Aortic smooth muscle cell (primary cell): ENCODE results near the gene CCDC39. TPM values are rescaled to one million over a fixed set of nuclear protein-coding genes. Genes with fewer than 3 reads are reported as not detected.

Source experiments
- total RNA-seq: library from RNA; depleted of rRNA; stranded (reverse); fragments of >200 nt; gene quantifications from 2 replicates; pipeline ENCODE4 v1.2.3, GENCODE V29; 2014

Gene CCDC39
- under 0.01 and 0.12 TPM in 2 replicates for total RNA-seq

GRCh38 chr3:180679178-180680096, at the start of gene CCDC39:
TSS of gene CCDC39 (minus strand) at chr3:180679489. CDS start at chr3:180679380, 109 bp downstream.

GRCh38 chr3:180601688-180602666, 77.3 kb downstream of the CCDC39 start, which contains the start of gene TTC14:
TSS of gene TTC14 (plus strand) at chr3:180602163. CDS start at chr3:180602262, 99 bp downstream.

Other genes starting within 250 kb of the CCDC39 start
- 23.3 and 24.9 TPM in 2 replicates for gene TTC14, start 77.3 kb downstream of the CCDC39 start, total RNA-seq
- gene FXR1, start 233.2 kb upstream of the CCDC39 start, total RNA-seq: 199 and 215 TPM in 2 replicates